Neural progenitor cell (in vitro differentiated cells): ENCODE results near the gene FXYD5. TPM values are rescaled to one million over a fixed set of nuclear protein-coding genes. Genes with fewer than 3 reads are reported as not detected.

ENCODE experiments used
- DNase-seq: peaks from one replicate; pipeline ENCODE4 v3.0.0-alpha.2; 2016; ENCODE audit warnings: low spot score
- H2AFZ ChIP-seq: fragments of 200-600 bp; sonication (generic); replicated peaks from 2 replicates; pipeline ENCODE4 v1.6.1; 2016; ENCODE audit warnings: antibody characterized with exemption
- H3F3A ChIP-seq: fragments of 200-600 bp; sonication (generic); 2 replicates; pipeline ENCODE4 v1.6.1; 2016; ENCODE audit warnings: antibody characterized with exemption, low read depth
- H3K27ac ChIP-seq: fragments of 200-600 bp; sonication (generic); 2 replicates; pipeline ENCODE4 v1.5.1; 2016; ENCODE audit warnings: mild to moderate bottlenecking
- H3K27me3 ChIP-seq: fragments of 200-600 bp; sonication (generic); 2 replicates; pipeline ENCODE4 v1.6.1; 2016; ENCODE audit warnings: mild to moderate bottlenecking, moderate library complexity
- H3K36me3 ChIP-seq: fragments of 200-600 bp; sonication (generic); 2 replicates; pipeline ENCODE4 v1.5.1; 2016
- H3K4me1 ChIP-seq: fragments of 200-600 bp; sonication (generic); 2 replicates; pipeline ENCODE4 v1.6.1; 2016; ENCODE audit warnings: mixed run types
- H3K4me2 ChIP-seq: fragments of 200-600 bp; sonication (generic); 2 replicates; pipeline ENCODE4 v1.6.1; 2016
- H3K4me3 ChIP-seq: fragments of 200-600 bp; sonication (generic); 2 replicates; pipeline ENCODE4 v1.5.1; 2016
- H3K79me2 ChIP-seq: fragments of 200-600 bp; sonication (generic); 2 replicates; pipeline ENCODE4 v1.6.1; 2016; ENCODE audit warnings: low read depth
- H3K9ac ChIP-seq: fragments of 200-600 bp; sonication (generic); 2 replicates; pipeline ENCODE4 v1.6.1; 2016
- H3K9me3 ChIP-seq: fragments of 200-600 bp; sonication (generic); 2 replicates; pipeline ENCODE4 v1.5.1; 2016; ENCODE audit warnings: low read depth
- H4K20me1 ChIP-seq: fragments of 200-600 bp; sonication (generic); 2 replicates; pipeline ENCODE4 v1.6.1; 2016; ENCODE audit warnings: low read depth
- H3K27ac Mint-ChIP-seq: 3 replicates; pipeline ENCODE4 v1.8.0; 2021; ENCODE audit warnings: mixed read lengths
- H3K27me3 Mint-ChIP-seq: 2 replicates; pipeline ENCODE4 v1.8.0; 2022; ENCODE audit warnings: low read depth, mild to moderate bottlenecking, inconsistent platforms, moderate library complexity, mixed read lengths; ENCODE audit not compliant: insufficient read depth
- H3K36me3 Mint-ChIP-seq: 3 replicates; pipeline ENCODE4 v1.8.0; 2021; ENCODE audit warnings: mixed read lengths
- H3K4me1 Mint-ChIP-seq: 3 replicates; pipeline ENCODE4 v1.8.0; 2021; ENCODE audit warnings: mixed read lengths
- H3K4me3 Mint-ChIP-seq: 3 replicates; pipeline ENCODE4 v1.8.0; 2021; ENCODE audit warnings: mild to moderate bottlenecking, moderate library complexity, mixed read lengths
- H3K9me3 Mint-ChIP-seq: 3 replicates; pipeline ENCODE4 v1.8.0; 2020; ENCODE audit warnings: mixed read lengths
- EZH2 ChIP-seq: fragments of 200-600 bp; sonication (generic); IDR thresholded peaks from 2 replicates; pipeline ENCODE4 v1.6.1; 2017; ENCODE audit warnings: antibody characterized with exemption, mild to moderate bottlenecking, moderate library complexity
- EZH2phosphoT487 ChIP-seq: fragments of 200-600 bp; sonication (generic); IDR thresholded peaks from 2 replicates; pipeline ENCODE4 v1.6.1; 2017; ENCODE audit warnings: antibody characterized with exemption
- total RNA-seq: library from RNA; depleted of rRNA; stranded (reverse); fragments of >200 nt; gene quantifications from 2 replicates; pipeline ENCODE4 v1.2.3, GENCODE V29; 2015; ENCODE audit warnings: low replicate concordance
- TF ChIP-seq, protein P1 (sequence below): fragments of 200-600 bp; sonication (generic); IDR thresholded peaks from 2 replicates; pipeline ENCODE4 v1.5.1; 2017; ENCODE audit warnings: antibody characterized with exemption, mild to moderate bottlenecking

FXYD5 gene
- total RNA-seq, 1 donor from 2014 or later = 7.8 TPM

DNA sequence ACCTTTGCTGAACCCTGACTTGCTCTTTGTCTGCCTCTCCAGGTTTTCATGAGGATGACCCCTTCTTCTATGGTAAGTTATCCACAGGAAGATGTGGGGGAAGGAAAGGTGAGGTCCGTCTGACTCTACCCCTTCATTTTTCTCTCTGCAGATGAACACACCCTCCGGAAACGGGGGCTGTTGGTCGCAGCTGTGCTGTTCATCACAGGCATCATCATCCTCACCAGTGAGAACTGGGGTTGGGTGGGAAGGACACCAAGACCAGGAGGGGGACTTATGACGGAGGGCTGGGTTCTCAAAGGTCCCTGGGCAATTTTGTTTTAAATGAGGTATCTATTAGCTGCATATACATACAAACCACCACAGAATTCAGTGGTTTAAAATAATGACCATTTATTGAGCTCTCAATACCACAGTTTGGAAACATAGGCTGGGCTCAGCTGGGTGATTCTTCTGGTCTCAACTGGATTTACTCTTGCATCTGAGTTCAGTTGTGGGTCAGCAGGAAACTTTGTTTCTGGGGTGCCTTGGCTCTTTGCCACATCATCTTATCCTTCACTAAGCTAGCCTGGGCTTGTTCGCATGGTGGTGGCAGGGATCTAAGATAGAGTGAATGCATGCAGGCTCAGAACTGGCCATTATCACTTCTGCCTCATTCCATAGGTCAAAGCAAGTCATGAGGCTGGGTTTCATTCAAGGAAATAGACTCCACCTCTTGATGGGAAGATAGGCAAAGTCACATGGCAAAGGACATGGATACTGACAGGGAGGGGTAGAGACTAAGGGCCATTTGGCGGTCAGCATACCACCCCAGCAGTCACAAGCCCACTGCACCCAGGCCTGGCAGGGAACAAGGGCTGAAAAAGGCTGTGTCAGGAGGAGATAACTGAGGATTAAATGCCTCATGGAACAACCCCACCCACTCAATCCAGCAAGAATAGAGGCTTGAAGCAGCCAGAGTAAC, 11.8 kb downstream of the FXYD5 start:
- no peaks in the 10 kb centered on the region for H3K27me3 ChIP-seq
- Mint-ChIP-seq H3K36me3 (no peaks in the 10 kb centered on the region), H3K4me1 (no peaks in the 10 kb centered on the region), H3K27me3 (peaks cover 8% of the 10 kb centered on the region), H3K4me3 (no peak overlapping the region), H3K27ac (no peak overlapping the region), H3K9me3 (peaks cover 19% of the 10 kb centered on the region)
- H2AFZ ChIP-seq = no peak overlapping the region
- no peaks in the 10 kb centered on the region for H3K79me2 ChIP-seq
- no peaks in the 10 kb centered on the region for H3F3A ChIP-seq
- no peaks in the 10 kb centered on the region for H3K9me3 ChIP-seq
- no peak overlapping the region for H3K9ac ChIP-seq
- H3K27ac ChIP-seq = no peak overlapping the region
- H4K20me1 ChIP-seq = no peaks in the 10 kb centered on the region
- DNase-seq = no peak
- H3K36me3 ChIP-seq = no peaks in the 10 kb centered on the region
- TF ChIP-seq, protein P1, sequence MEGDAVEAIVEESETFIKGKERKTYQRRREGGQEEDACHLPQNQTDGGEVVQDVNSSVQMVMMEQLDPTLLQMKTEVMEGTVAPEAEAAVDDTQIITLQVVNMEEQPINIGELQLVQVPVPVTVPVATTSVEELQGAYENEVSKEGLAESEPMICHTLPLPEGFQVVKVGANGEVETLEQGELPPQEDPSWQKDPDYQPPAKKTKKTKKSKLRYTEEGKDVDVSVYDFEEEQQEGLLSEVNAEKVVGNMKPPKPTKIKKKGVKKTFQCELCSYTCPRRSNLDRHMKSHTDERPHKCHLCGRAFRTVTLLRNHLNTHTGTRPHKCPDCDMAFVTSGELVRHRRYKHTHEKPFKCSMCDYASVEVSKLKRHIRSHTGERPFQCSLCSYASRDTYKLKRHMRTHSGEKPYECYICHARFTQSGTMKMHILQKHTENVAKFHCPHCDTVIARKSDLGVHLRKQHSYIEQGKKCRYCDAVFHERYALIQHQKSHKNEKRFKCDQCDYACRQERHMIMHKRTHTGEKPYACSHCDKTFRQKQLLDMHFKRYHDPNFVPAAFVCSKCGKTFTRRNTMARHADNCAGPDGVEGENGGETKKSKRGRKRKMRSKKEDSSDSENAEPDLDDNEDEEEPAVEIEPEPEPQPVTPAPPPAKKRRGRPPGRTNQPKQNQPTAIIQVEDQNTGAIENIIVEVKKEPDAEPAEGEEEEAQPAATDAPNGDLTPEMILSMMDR = no peak
- no peak for TF ChIP-seq EZH2phosphoT487
- no peak for TF ChIP-seq EZH2
- H3K4me1 ChIP-seq = no peaks in the 10 kb centered on the region
- H3K4me3 ChIP-seq = no peak overlapping the region
- H3K4me2 ChIP-seq = no peak overlapping the region

DNA sequence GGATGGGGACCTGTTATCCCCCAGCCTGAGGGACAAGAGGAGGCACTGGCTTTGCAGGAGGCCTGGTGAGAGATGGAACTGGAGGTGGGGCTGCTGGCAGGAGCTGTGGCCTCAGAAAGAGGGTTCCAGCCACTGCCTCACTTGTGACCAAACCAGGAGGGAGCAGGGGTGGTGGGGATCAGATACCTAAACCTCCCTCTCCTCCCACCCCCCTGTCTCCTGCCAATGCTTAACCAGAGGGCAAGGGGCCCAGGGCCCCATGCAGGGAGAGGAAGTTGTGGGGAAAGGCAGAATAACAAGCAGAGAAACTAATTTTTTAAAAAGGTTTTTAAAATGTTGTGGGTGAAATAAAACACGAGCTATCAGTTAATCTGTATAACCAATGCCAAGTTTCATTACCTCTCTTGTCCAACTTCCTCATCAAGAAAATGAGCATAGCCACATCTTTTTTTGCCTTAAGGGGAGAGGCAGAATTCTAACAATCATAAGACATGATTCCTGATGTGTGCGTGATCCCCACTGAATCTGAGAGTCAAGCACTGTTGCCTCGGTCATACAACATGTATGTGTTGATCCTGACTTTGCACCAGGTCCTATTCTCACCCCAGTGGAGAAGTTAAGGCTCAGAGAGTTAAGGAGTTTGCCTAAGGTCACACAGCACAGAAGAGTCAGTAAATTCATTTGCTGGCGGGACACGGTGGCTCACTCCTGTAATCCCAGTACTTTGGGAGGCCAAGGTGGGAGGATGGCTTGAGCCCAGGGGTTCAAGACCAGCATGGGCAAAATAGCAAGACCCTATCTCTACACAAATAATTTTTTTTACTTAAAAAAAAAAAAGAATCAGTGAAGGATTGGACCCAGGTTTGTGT, 12.9 kb downstream of the FXYD5 start:
- H3K36me3 Mint-ChIP-seq = no peaks in the 10 kb centered on the region

DNA sequence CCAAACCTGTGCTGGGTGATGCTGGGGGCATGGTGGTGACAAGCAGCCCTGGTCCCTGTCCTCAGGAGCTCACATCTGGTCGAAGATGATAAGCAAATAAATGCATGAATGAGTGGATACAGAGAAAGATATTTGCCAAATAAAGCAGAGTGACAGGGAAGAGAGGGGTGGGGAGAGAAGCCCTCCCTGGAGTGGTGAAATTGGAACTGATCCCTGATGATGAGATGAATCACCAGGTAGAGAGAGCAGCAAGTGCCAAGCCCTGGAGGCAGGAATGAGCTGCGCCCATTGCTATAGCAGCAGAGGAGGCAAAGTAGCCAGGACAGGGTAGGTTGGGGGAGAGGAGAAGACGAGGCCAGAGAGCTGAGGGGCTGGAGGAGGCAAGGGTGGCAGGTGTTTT, 13.7 kb downstream of the FXYD5 start:
- H3K9ac ChIP-seq = no peak overlapping the region
- DNase-seq = no peak
- TF ChIP-seq, protein P1 = no peak
- TF ChIP-seq EZH2 (no peak), EZH2phosphoT487 (no peak)
- Mint-ChIP-seq H3K27ac (no peak overlapping the region), H3K9me3 (peaks cover 17% of the 10 kb centered on the region), H3K4me1 (no peaks in the 10 kb centered on the region), H3K4me3 (no peak overlapping the region), H3K36me3 (no peaks in the 10 kb centered on the region), H3K27me3 (peaks cover 8% of the 10 kb centered on the region)
- no peaks in the 10 kb centered on the region for H3K36me3 ChIP-seq
- H2AFZ ChIP-seq = no peak overlapping the region
- H3K4me2 ChIP-seq = no peak overlapping the region
- no peaks in the 10 kb centered on the region for H4K20me1 ChIP-seq
- no peaks in the 10 kb centered on the region for H3F3A ChIP-seq
- H3K27ac ChIP-seq = no peak overlapping the region
- no peak overlapping the region for H3K4me3 ChIP-seq
- H3K9me3 ChIP-seq = no peaks in the 10 kb centered on the region
- H3K27me3 ChIP-seq = no peaks in the 10 kb centered on the region
- no peaks in the 10 kb centered on the region for H3K4me1 ChIP-seq
- H3K79me2 ChIP-seq = no peaks in the 10 kb centered on the region

More for the DNA sequence above, 12.9 kb downstream of the FXYD5 start:
- Histone ChIP-seq H3K4me2 (no peak overlapping the region), H3K27ac (no peak overlapping the region), H3K27me3 (no peaks in the 10 kb centered on the region), H2AFZ (no peak overlapping the region), H3K9ac (no peak overlapping the region), H3K4me1 (no peaks in the 10 kb centered on the region), H3K36me3 (no peaks in the 10 kb centered on the region), H3K79me2 (no peaks in the 10 kb centered on the region), H3K4me3 (no peak overlapping the region), H3F3A (no peaks in the 10 kb centered on the region), H4K20me1 (no peaks in the 10 kb centered on the region), H3K9me3 (no peaks in the 10 kb centered on the region)
- no peak for TF ChIP-seq EZH2phosphoT487
- no peak for TF ChIP-seq EZH2
- TF ChIP-seq, protein P1 = no peak
- Mint-ChIP-seq H3K4me1 (no peaks in the 10 kb centered on the region), H3K27me3 (peaks cover 8% of the 10 kb centered on the region), H3K4me3 (no peak overlapping the region), H3K9me3 (peaks cover 19% of the 10 kb centered on the region), H3K27ac (no peak overlapping the region)
- no peak for DNase-seq
